Activated T-cell treated with anti-CD3 and anti-CD28 coated beads, Interleukin-2, amount 50 U/mL, for 48 hours (primary cell): Measurements from ENCODE around the gene MBD5.
"Not testable (repeated sequence)": the region's sequence is repeated elsewhere in the genome, so short reads cannot be mapped to it uniquely, and the experiment has no call there.

ENCODE experiments used
- DNase-seq, 2 experiments: peaks; one replicate each; pipeline ENCODE4 v3.0.0-alpha.2; 2020

Gene MBD5

GRCh38 chr2:148021059-148021861 is at the start of gene MBD5:
MBD5 (plus strand) TSS chr2:148021091.
- DNase-seq = no peak

DNA sequence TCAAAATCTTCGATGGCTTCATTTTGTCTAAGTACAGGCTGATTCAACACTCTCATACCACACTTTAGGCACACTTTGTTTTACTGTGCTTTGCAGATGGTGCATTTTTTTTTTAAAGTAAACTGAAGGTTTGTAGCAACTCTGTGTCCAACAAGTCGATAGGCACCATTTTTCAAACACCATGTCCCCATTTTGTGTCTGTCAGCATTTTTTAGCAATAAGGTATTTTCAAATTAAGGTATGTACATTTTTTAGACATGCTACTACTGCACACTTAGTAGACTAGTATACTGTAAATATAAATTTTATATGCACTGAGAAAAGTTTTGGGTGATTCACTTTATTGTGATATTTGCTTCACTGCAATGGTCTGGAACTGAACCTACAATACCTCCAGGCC is 44.8 kb upstream of the MBD5 start:
- DNase-seq = no peak

GRCh38 chr2:147977679-147978078 is 43.2 kb upstream of the MBD5 start:
- DNase-seq = no peak

DNA sequence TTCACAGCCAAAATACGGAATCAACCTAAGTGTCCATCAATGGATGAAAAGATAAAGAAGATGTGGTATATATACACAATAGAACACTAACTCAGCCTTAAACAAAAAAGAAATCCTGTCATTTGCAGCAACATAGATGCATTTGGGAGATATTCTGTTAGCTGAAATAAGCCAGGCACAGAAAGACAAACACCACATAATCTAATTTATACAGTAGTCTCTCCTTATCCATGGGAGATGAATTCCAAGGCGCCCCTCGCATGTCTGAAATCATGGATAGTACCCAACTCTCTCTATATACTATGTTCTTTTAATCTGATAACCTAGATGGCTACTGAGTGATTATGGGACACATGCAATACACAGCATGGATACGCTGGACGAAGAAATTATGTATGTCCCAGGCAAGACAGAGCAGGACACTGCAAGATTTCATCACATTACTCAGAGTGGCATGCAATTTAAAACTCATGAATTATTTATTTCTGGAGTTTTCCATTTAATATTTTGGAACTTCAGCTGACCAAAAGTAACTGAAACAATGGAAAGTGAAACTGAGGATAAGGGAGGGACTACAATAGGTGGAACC is 39.9 kb upstream of the MBD5 start:
- no peak for DNase-seq

- DNase-seq = no peak
Observed at GRCh38 chr2:147989102-147989501, 31.8 kb upstream of the MBD5 start.

DNA sequence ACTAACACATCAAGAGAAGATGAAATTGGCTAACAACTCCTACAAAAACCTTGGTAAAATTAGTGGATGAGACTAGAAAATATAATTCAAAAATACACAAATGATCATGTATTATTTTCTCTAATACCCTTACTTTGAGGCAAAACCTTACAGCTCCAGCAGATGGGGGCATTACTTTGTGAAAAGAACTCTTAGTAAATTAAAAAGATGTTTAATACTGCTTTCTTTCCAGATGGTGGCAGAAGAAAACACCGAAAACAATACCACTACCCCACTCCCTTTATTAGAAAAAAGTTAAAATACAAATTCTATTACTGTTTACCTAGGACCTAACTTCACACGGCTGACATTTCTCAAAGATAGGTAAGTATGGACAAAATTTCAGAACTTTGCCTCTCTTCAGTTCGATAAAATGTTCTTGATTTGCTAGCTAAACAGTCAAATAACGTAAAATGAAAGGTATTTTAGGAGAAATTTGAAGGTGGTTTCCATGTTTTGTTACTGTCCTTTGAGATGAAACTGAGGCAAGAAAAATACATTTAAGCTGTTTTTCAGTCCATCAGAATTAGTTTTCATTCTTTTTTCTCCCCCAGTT is 31.0 kb upstream of the MBD5 start:
- no peak for DNase-seq

DNA sequence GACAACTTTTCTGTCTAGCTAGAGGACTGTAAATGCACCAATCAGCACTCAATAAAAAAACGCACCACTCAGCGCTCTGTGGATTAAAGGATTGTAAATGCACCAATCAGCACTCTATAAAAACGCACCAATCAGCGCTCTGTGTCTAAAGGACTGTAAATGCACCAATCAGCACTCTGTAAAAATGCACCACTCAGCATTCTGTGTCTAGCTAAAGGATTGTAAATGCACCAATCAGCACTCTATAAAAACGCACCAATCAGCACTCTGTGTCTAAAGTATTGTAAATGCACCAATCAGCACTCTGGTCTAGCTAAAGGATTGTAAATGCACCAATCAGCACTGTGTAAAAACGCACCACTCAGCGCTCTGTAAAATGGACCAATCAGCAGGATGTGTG is 25.9 kb upstream of the MBD5 start:
- DNase-seq = not testable (repeated sequence)

DNA sequence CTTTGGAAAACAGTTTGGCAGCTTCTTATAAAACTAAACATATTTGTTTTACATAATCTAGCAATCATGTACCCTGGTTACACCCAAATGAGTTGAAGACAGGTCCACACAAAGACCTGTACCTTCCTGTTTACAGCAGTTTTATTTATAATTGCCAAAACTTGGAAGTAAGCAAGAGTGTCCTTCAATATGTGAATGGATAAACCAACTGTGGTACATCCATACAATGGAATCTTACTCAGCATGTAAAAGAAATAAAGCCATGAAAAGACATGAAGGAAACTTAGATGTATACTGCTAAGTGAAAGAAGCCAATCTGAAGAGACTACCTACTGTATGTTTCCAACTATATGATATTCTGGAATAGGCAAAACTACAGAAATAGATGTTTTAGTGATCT is 24.1 kb upstream of the MBD5 start:
- DNase-seq = no peak

- no peak for DNase-seq
Observed at GRCh38 chr2:147998203-147998602, 22.7 kb upstream of the MBD5 start.

DNA sequence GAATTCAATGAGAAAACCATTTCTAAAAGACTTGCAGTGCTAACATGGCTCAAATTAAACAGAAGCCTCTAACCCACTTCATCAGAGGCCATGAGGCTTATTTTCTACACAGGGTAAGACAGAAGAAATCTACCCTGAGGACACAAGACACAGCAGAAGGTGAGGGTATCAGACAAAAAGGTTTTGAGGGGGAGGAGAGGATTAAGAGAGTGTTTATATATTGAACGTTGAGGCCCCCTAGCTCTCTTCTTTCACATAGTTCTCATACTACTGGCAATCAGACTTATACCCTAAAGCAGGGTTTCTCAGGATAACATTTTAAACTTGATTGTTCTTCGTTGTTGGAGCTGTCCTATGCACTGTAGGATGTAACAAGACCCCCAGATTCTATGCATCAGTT is 21.8 kb upstream of the MBD5 start:
- no peak for DNase-seq

GRCh38 chr2:148000095-148000494 is 20.8 kb upstream of the MBD5 start:
- DNase-seq = no peak

- not testable (repeated sequence) for DNase-seq
Observed at GRCh38 chr2:148002420-148002819, 18.5 kb upstream of the MBD5 start.

- no peak for DNase-seq
Observed at GRCh38 chr2:148006249-148007007, 14.5 kb upstream of the MBD5 start.

DNA sequence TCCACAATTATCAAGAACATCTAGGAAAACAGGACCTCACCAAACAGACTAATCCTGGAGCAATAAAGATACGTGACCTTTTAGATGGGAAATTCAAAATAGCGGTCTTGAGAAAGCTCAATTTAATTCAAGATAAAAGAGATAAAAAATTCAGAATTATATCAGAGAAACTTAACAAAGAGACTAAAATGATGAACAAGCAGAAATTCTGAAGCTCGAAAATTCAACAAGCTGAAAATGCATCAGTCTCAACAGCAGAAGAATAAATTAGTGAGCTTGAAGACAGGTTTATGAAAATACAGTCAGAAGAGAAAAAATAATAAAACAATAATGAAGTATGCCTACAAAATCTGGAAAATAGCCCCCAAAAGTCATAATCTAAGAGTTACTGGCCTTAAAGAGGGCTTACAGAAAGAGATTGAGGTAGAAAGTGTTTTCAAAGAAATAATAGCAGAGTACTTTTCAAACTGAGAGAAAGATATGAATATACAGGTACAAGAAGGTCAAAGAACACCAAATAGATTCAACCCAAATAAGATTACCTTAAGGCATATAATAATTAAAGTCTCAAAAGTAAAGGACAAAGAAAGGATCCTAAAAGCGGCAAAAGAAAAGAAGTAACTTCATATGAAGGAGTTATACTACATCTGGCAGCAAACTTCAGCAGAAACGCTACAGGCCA is 13.5 kb upstream of the MBD5 start:
- no peak for DNase-seq

- not testable (repeated sequence) for DNase-seq
Observed at GRCh38 chr2:148008411-148008810, 12.5 kb upstream of the MBD5 start.

DNA sequence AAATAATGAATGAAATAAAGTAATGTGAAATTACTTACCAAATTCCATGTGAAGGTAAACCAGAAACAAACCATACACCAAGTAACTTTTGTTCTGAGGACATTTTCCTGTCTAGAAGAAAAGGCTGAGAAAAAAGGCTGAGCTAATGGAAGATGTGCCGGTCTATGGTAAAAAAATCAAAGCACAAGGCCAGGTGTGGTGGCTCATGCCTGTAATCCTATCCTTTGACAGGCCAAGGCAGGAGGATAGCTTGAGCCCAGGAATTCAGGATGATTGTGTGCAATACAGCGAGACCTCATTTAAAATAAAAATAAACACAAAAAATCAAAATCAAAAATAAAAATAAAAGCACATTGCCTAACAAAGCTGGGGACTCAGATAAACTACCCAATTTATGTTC is 7.0 kb upstream of the MBD5 start:
- no peak for DNase-seq

- no peak for DNase-seq
Observed at GRCh38 chr2:148014616-148015015, 6.3 kb upstream of the MBD5 start.

GRCh38 chr2:148020111-148021058 is 506 bp upstream of the MBD5 start, which contains the start of gene ORC4:
ORC4 (minus strand) TSS chr2:148020737; CDS start chr2:147975958, 44,779 bp downstream.
- DNase-seq = peak; percentile 95 to 96

DNA sequence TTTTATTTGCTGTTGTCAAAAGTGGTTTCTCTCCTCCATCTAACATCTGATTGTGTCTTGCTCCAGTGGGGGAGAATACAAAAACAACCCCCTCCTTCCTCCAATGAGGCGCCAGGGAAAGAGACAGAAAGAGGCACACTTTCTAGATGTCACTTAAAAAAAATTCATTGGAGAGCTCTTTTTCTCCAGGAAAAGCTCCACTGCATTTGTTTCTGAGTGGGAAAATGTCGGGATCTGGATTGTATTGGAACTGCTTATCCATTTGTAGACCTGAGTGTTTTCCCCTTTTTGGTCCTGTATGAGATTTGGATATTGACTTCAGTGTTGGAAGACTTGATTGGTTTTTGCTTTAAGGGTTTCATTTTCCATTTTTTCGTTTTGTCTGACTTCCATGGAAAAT is 995 bp downstream of the MBD5 start:
- DNase-seq = no peak

DNA sequence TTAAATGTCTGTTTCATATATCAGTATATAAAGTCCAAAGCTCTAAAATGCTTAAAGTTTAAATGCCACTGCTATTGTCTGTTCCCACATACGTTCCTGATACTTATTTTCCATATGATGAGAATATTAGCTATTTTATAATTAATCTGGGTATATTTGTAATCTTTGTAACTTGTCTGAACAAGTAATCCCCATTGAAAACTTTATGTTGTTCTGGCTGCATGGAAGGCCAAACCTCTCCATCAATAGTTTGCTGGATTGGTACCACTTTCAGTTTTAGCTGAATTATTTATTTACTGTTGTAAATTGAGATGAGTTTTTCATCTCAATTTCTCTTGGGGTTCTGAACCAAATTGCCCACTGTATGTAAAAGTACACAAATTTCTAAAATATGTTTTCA is 1.5 kb downstream of the MBD5 start:
- no peak for DNase-seq

GRCh38 chr2:148022882-148023281 is 2.0 kb downstream of the MBD5 start:
- no peak for DNase-seq

GRCh38 chr2:148023861-148024260 is 3.0 kb downstream of the MBD5 start:
- no peak for DNase-seq
